OCI-LY1 (cell line): ENCODE results near the gene GRIA1.

Experiments
- EZH2 ChIP-seq: fragments of 200-600 bp; sonication (generic), shearing (Covaris generic); IDR thresholded peaks from 2 replicates; pipeline ENCODE4 v1.8.0; 2017; ENCODE audit warnings: borderline replicate concordance, mixed run types, mild to moderate bottlenecking, antibody characterized with exemption, low read length, moderate library complexity, mixed read lengths
- TF ChIP-seq, protein P1 (sequence below): fragments of 200-600 bp; sonication (generic), shearing (Covaris generic); IDR thresholded peaks from 2 replicates; pipeline ENCODE4 v1.5.1; 2017; ENCODE audit warnings: mild to moderate bottlenecking, antibody characterized with exemption, low read length, moderate library complexity, mixed read lengths

DNA sequence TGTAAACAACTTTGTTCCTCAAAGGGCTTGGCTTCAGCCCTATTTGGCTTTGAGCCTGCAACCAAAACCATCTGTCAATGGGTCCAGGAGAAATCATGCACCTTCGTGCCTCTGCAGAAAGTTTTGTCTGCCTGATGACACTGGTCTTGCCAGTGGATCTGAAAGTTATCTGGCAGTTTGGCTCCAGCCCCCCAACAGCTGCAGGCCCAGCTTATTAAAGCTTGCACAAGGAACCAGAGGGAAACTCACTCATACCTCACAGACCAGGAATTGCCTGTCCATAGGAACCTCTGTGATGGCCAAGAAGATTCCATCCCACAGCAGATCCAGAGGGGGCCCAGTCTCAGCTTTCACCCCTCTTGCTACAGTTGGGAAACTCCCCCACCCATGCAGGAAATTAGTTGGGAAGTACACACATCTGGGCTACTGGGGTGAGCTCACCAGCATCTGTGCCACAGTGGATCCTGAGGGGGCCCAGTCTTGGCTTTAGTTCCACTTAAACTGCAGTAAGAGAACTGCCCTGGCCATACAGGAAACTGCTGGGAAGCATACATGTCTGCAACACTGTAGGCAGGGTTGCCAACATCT, 265.5 kb downstream of the GRIA1 start:
- TF ChIP-seq, protein P1, sequence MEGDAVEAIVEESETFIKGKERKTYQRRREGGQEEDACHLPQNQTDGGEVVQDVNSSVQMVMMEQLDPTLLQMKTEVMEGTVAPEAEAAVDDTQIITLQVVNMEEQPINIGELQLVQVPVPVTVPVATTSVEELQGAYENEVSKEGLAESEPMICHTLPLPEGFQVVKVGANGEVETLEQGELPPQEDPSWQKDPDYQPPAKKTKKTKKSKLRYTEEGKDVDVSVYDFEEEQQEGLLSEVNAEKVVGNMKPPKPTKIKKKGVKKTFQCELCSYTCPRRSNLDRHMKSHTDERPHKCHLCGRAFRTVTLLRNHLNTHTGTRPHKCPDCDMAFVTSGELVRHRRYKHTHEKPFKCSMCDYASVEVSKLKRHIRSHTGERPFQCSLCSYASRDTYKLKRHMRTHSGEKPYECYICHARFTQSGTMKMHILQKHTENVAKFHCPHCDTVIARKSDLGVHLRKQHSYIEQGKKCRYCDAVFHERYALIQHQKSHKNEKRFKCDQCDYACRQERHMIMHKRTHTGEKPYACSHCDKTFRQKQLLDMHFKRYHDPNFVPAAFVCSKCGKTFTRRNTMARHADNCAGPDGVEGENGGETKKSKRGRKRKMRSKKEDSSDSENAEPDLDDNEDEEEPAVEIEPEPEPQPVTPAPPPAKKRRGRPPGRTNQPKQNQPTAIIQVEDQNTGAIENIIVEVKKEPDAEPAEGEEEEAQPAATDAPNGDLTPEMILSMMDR, result no peak
- no peak for TF ChIP-seq EZH2
